Esophagus muscularis mucosa (tissue), 4 donors: ENCODE results near the gene CACNA2D3.

ENCODE experiments used
- EP300 ChIP-seq: sonication (generic); formaldehyde crosslinking; IDR thresholded peaks from one replicate; pipeline ENCODE4 v1.6.1; 2017; ENCODE audit warnings: antibody characterized with exemption
- POLR2A ChIP-seq: fragments of 450-650 bp; IDR thresholded peaks from one replicate; pipeline ENCODE4 v1.6.1; 2017; ENCODE audit warnings: antibody characterized with exemption, moderate library complexity, mild to moderate bottlenecking, low read depth
- POLR2AphosphoS5 ChIP-seq, 2 donors: sonication (generic); formaldehyde crosslinking; IDR thresholded peaks; one replicate each; pipeline ENCODE4 v1.6.1; 2017; ENCODE audit warnings: antibody characterized with exemption in 2 of 2
- TF ChIP-seq, protein P1 (sequence below), 3 experiments: fragments of 200-600 bp in 2 of 3; fragments of 450-650 bp in 1 of 3; sonication (generic) in 2 of 3; IDR thresholded peaks; one replicate each; pipeline ENCODE4 v1.5.1; 2017 to 2019; ENCODE audit warnings: antibody characterized with exemption in 3 of 3, mild to moderate bottlenecking in 2 of 3, moderate library complexity in 1 of 3

DNA sequence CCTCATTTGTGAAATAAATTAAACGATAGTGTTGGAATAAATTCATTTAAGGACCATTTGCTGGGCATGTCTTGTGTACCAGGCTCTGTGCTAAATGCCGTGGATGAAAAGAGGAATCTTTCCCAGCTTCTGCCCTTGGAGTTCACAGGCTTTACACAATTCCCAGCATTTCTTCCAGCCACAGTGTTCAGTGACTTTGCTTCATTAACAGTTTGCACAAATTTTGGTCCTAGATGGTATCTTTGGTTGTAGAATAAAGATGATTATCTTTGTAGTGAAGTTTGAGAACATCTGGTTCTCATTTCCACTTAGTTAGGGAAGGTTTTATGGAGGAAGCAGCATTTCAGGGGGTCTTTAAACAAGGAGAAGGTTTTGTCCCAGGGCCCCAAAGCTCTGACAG, 705.4 kb downstream of the CACNA2D3 start:
- TF ChIP-seq, protein P1, sequence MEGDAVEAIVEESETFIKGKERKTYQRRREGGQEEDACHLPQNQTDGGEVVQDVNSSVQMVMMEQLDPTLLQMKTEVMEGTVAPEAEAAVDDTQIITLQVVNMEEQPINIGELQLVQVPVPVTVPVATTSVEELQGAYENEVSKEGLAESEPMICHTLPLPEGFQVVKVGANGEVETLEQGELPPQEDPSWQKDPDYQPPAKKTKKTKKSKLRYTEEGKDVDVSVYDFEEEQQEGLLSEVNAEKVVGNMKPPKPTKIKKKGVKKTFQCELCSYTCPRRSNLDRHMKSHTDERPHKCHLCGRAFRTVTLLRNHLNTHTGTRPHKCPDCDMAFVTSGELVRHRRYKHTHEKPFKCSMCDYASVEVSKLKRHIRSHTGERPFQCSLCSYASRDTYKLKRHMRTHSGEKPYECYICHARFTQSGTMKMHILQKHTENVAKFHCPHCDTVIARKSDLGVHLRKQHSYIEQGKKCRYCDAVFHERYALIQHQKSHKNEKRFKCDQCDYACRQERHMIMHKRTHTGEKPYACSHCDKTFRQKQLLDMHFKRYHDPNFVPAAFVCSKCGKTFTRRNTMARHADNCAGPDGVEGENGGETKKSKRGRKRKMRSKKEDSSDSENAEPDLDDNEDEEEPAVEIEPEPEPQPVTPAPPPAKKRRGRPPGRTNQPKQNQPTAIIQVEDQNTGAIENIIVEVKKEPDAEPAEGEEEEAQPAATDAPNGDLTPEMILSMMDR (IDR thresholded peaks at IDR 0.05): no peak
- TF ChIP-seq POLR2A (no peak), EP300 (no peak), POLR2AphosphoS5 (IDR thresholded peaks at IDR 0.05) (no peak)
